IPS-20b (cell line): ENCODE measurements around the gene C16orf95.

Source experiments
- H3K27ac ChIP-seq: one replicate; pipeline ENCODE4 v1.5.1; 2013; ENCODE audit warnings: low read length
- H3K27me3 ChIP-seq: 2 replicates; pipeline ENCODE4 v1.6.1; 2013; ENCODE audit warnings: mild to moderate bottlenecking, low read length, inconsistent platforms; ENCODE audit not compliant: insufficient read depth
- H3K36me3 ChIP-seq: 2 replicates; pipeline ENCODE4 v1.6.1; 2013; ENCODE audit warnings: low read depth, mild to moderate bottlenecking, inconsistent platforms, low read length, moderate library complexity; ENCODE audit not compliant: insufficient read depth
- H3K4me1 ChIP-seq: 2 replicates; pipeline ENCODE4 v1.6.1; 2013; ENCODE audit warnings: mild to moderate bottlenecking, control low read depth, inconsistent platforms, low read length, moderate library complexity; ENCODE audit not compliant: insufficient read depth
- H3K4me3 ChIP-seq: 2 replicates; pipeline ENCODE4 v1.5.1; 2013; ENCODE audit warnings: mild to moderate bottlenecking, low read length, inconsistent platforms
- H3K9ac ChIP-seq: 2 replicates; pipeline ENCODE4 v1.6.1; 2013; ENCODE audit warnings: low read depth, mild to moderate bottlenecking, inconsistent platforms, low read length, moderate library complexity
- H3K9me3 ChIP-seq: 2 replicates; pipeline ENCODE4 v1.6.1; 2013; ENCODE audit warnings: mild to moderate bottlenecking, low read depth, low read length, inconsistent platforms; ENCODE audit not compliant: insufficient read depth

Gene C16orf95

GRCh38 chr16:87291944-87292343, 25.2 kb downstream of the C16orf95 start:
- H3K36me3 ChIP-seq, result no peaks in the 10 kb centered on the region
- H3K4me3 ChIP-seq, result no peak overlapping the region
- H3K9me3 ChIP-seq, result peaks cover 6% of the 10 kb centered on the region; the same call in 1 of the 2 replicates
- no peak overlapping the region for H3K27ac ChIP-seq
- no peaks in the 10 kb centered on the region for H3K4me1 ChIP-seq
- no peak overlapping the region for H3K9ac ChIP-seq
- H3K27me3 ChIP-seq, result no peaks in the 10 kb centered on the region

DNA sequence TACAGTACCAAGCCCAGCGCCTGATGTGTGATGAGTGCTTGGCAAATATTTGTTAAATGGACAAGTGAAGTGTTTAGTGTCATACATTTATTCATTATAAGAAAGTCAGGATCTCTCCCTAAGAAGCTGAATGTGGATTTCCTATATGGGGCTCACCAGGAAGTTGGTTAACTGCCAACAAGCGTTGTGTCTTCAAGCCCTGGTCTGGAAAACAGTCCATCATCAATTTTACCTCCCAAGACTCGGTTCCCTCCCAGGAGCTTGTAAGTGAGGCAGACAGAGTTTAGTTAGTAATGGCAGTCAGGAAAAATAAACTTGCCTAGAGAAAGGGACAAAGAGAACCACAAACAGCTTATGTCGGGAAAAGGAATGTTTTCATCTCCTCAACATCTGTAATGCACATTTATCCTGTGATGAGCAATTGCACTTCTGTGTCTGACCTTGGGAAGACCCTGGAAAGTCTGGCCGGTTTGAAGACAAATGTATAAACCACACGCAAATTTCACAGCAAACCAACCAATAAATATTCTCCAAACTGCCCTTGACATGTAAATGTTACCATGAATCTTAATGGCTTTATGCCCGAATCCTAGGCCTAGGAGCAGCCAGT, 28.3 kb downstream of the C16orf95 start:
- Histone ChIP-seq H3K27me3 (no peaks in the 10 kb centered on the region), H3K4me1 (no peaks in the 10 kb centered on the region), H3K27ac (no peak overlapping the region), H3K9ac (no peak overlapping the region), H3K9me3 (peaks cover 6% of the 10 kb centered on the region; the same call in 1 of the 2 replicates), H3K36me3 (no peaks in the 10 kb centered on the region), H3K4me3 (no peak overlapping the region)

- Histone ChIP-seq H3K9ac (no peak overlapping the region), H3K9me3 (peaks cover under 1% of the 10 kb centered on the region; the same call in 1 of the 2 replicates), H3K36me3 (no peaks in the 10 kb centered on the region), H3K4me1 (no peaks in the 10 kb centered on the region), H3K4me3 (no peak overlapping the region), H3K27ac (no peak overlapping the region), H3K27me3 (no peaks in the 10 kb centered on the region)
These were observed 30.2 kb downstream of the C16orf95 start for GRCh38 chr16:87286839-87287626.

- H3K36me3 ChIP-seq, result no peaks in the 10 kb centered on the region
- H3K27me3 ChIP-seq, result peaks cover 3% of the 10 kb centered on the region; the same call in 1 of the 2 replicates
- no peaks in the 10 kb centered on the region for H3K4me1 ChIP-seq
- no peaks in the 10 kb centered on the region for H3K9me3 ChIP-seq
- H3K27ac ChIP-seq, result no peak overlapping the region
- no peak overlapping the region for H3K4me3 ChIP-seq
- no peak overlapping the region for H3K9ac ChIP-seq
These were observed 33.0 kb downstream of the C16orf95 start for GRCh38 chr16:87284183-87284582.

GRCh38 chr16:87279094-87279658, 38.0 kb downstream of the C16orf95 start:
- peaks cover 9% of the 10 kb centered on the region for H3K27me3 ChIP-seq
- no peaks in the 10 kb centered on the region for H3K36me3 ChIP-seq
- H3K9me3 ChIP-seq, result no peaks in the 10 kb centered on the region
- H3K27ac ChIP-seq, result no peak overlapping the region
- H3K4me1 ChIP-seq, result no peaks in the 10 kb centered on the region
- H3K4me3 ChIP-seq, result no peak overlapping the region
- H3K9ac ChIP-seq, result no peak overlapping the region

DNA sequence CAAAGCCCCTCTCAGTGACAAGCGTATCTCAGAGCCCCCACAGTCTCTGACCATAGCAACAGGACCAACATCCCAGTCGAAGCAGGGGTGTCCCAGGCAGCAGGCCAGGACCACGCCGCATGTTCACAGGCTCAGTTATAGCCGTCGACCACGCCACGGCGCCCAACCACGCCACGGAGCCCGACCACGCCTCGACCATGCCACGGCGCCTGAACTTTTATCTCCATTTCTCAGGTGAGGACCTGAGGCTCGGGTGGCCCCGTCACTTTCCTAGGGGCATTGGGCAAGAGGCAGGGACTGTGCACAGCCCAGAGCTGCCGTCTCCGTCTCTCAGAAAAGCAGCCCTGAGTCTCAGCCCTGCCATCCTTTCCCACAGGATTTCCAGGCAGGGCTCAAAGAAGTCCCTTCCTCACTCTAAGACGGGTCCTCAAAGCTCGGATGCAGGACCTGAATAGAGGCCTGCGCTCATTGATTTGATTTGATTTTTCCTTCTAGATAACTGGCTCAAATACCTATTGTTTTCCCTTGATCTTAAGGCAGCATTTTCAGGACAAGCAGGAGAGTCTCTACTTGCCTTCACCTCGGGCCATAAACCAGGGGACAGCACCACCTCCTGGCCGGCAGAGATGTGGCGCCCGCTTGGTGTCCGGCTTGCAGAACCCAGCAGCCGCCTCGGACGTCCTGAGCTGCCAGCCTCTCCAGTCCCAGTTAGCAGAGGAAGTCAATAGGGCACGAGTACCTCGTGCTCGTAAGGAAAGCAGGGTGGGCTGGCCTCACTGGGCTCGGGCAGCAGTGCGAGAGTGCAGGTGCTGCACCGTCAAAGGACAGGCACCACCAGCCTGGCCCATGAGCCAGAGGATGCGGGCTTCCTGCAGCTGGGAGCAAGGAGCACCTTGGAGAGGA, 38.8 kb downstream of the C16orf95 start:
- H3K9ac ChIP-seq, result no peak overlapping the region

DNA sequence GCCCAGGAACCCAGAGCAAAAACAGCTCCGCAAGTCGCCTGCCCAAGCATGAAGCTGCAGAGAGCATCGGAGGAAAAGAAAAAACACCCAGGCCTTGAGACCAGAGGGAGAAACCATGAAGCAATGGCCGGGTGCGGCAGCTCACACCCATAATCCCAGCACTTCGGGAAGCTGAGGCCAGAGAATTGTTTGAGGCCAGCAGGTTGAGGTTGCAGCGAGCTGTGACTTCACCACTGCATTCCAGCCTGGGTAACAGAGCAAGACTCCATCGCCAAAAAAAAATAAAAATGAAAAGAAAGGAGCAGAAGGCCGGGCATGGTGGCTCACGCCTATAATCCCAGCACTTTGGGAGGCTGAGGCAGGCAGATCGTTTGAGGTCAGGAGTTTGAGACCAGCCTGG, 40.3 kb downstream of the C16orf95 start:
- H3K4me1 ChIP-seq, result no peaks in the 10 kb centered on the region
- no peaks in the 10 kb centered on the region for H3K9me3 ChIP-seq
- H3K27ac ChIP-seq, result no peak overlapping the region
- no peaks in the 10 kb centered on the region for H3K36me3 ChIP-seq
- no peak overlapping the region for H3K4me3 ChIP-seq
- no peak overlapping the region for H3K9ac ChIP-seq
- H3K27me3 ChIP-seq, result peaks cover 9% of the 10 kb centered on the region

More for the DNA sequence above, 38.8 kb downstream of the C16orf95 start:
- H3K9me3 ChIP-seq, result no peaks in the 10 kb centered on the region
- no peaks in the 10 kb centered on the region for H3K36me3 ChIP-seq
- no peaks in the 10 kb centered on the region for H3K4me1 ChIP-seq
- no peak overlapping the region for H3K27ac ChIP-seq
- peaks cover 9% of the 10 kb centered on the region for H3K27me3 ChIP-seq
- no peak overlapping the region for H3K4me3 ChIP-seq

DNA sequence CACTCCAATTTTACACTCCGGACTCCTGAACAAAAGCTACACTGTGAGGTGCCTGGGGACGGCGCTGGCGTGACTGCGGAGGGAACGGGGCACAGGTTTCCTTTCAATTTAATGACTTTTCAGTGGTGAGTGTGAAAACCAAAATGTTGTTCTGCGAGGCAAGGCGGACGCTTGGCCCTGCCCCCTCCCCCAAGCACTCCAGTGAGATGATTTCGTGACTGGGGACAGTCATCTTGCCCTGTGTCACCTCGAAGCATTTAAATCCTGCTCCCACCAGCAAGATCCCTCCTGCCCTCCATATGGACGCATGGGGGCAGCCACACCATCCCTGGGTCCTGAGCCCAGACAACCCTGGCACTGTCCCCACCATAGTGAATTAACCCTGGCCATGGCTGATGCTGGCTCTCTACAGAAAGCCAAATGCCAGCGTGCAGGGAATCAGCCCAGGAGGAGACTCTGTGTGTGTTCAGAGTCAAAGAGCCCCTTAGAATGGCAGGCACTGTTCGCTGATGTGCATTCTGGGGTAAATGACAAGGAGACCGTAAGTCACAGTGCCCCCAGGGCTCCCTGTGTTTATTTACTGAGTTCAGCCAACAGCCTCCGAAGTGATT, 41.0 kb downstream of the C16orf95 start:
- no peaks in the 10 kb centered on the region for H3K9me3 ChIP-seq
- H3K36me3 ChIP-seq, result no peaks in the 10 kb centered on the region
- H3K4me3 ChIP-seq, result no peak overlapping the region
- peaks cover 9% of the 10 kb centered on the region for H3K27me3 ChIP-seq
- no peaks in the 10 kb centered on the region for H3K4me1 ChIP-seq
- H3K9ac ChIP-seq, result no peak overlapping the region
- H3K27ac ChIP-seq, result no peak overlapping the region

DNA sequence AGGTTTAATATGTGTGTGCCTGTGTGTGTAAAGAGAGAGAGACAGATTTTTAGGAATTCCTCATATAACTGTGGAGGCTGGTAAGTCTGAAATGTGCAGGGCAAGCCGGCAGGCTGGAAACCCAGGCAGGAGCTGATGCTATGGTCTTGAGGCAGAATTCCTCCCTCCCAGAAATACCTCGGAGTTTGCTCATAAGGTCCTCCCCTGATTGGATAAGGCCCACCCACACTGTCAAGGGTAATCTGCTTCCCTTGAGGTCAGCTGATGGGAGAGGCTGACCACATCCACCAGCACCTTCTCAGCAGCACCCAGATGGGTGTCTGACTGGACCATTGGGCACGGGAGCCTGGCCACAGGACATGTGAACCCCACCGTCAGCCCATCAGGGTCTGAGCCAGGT, 42.4 kb downstream of the C16orf95 start:
- Histone ChIP-seq H3K4me3 (no peak overlapping the region), H3K27ac (no peak overlapping the region), H3K4me1 (no peaks in the 10 kb centered on the region), H3K27me3 (peaks cover 9% of the 10 kb centered on the region), H3K36me3 (no peaks in the 10 kb centered on the region), H3K9ac (no peak overlapping the region), H3K9me3 (no peaks in the 10 kb centered on the region)

- Histone ChIP-seq H3K9ac (no peak overlapping the region), H3K27ac (no peak overlapping the region), H3K27me3 (no peaks in the 10 kb centered on the region), H3K4me1 (no peaks in the 10 kb centered on the region), H3K36me3 (no peaks in the 10 kb centered on the region), H3K9me3 (no peaks in the 10 kb centered on the region), H3K4me3 (no peak overlapping the region)
These were observed 43.6 kb downstream of the C16orf95 start for GRCh38 chr16:87273471-87274030.

- H3K4me3 ChIP-seq, result no peak overlapping the region
- H3K27me3 ChIP-seq, result no peaks in the 10 kb centered on the region
- no peaks in the 10 kb centered on the region for H3K4me1 ChIP-seq
- no peaks in the 10 kb centered on the region for H3K9me3 ChIP-seq
- H3K36me3 ChIP-seq, result no peaks in the 10 kb centered on the region
- H3K27ac ChIP-seq, result no peak overlapping the region
- no peak overlapping the region for H3K9ac ChIP-seq
These were observed 45.9 kb downstream of the C16orf95 start for GRCh38 chr16:87271256-87271655.
